Measurements from ENCODE around the gene ACTL7B. TPM values are rescaled to one million over a fixed set of nuclear protein-coding genes. Genes with fewer than 3 reads are reported as not detected.
"Not testable (repeated sequence)": the region's sequence is repeated elsewhere in the genome, so short reads cannot be mapped to it uniquely, and the experiment has no call there.

The ACTL7B gene
- total RNA-seq, 1 experiment from 2014 or later: not detected

GRCh38 chr9:108851138-108851537 lies 4.6 kb downstream of the ACTL7B start:
- DNase-seq (ENCODE audit: low spot score): no peak
- in situ Hi-C loops (cut with HindIII; ENCODE audit: low sequenced_read_pairs): no loop called here

GRCh38 chr9:108850293-108850897 lies 5.4 kb downstream of the ACTL7B start:
- DNase-seq (ENCODE audit: low spot score): peak; percentile 11
- in situ Hi-C loops (cut with HindIII; ENCODE audit: low sequenced_read_pairs): no loop called here

- in situ Hi-C loops (cut with HindIII; ENCODE audit: low sequenced_read_pairs); DNase-seq (ENCODE audit: low spot score): not testable (repeated sequence)
These were observed 7.5 kb downstream of the ACTL7B start for GRCh38 chr9:108848296-108848695.

GRCh38 chr9:108845947-108846346 lies 9.8 kb downstream of the ACTL7B start:
- DNase-seq (ENCODE audit: low spot score): no peak
- in situ Hi-C loops (cut with HindIII; ENCODE audit: low sequenced_read_pairs): no loop called here

- in situ Hi-C loops (cut with HindIII; ENCODE audit: low sequenced_read_pairs): no loop called here
- no peak for DNase-seq (ENCODE audit: low spot score)
These were observed 10.3 kb downstream of the ACTL7B start for GRCh38 chr9:108845507-108845906.

GRCh38 chr9:108844856-108845255 lies 10.9 kb downstream of the ACTL7B start:
- in situ Hi-C loops (cut with HindIII; ENCODE audit: low sequenced_read_pairs): no loop called here
- DNase-seq (ENCODE audit: low spot score): no peak

- in situ Hi-C loops (cut with HindIII; ENCODE audit: low sequenced_read_pairs): no loop called here
- DNase-seq (ENCODE audit: low spot score): no peak
These were observed 11.4 kb downstream of the ACTL7B start for GRCh38 chr9:108844391-108844790.

- no peak for DNase-seq (ENCODE audit: low spot score)
- in situ Hi-C loops (cut with HindIII; ENCODE audit: low sequenced_read_pairs): no loop called here
These were observed 13.0 kb downstream of the ACTL7B start for GRCh38 chr9:108842610-108843295.

GRCh38 chr9:108839561-108839960 lies 16.2 kb downstream of the ACTL7B start:
- in situ Hi-C loops (cut with HindIII; ENCODE audit: low sequenced_read_pairs); DNase-seq (ENCODE audit: low spot score): not testable (repeated sequence)

GRCh38 chr9:108838017-108838416 lies 17.8 kb downstream of the ACTL7B start:
- DNase-seq (ENCODE audit: low spot score): no peak
- in situ Hi-C loops (cut with HindIII; ENCODE audit: low sequenced_read_pairs): no loop called here

GRCh38 chr9:108837530-108837929 lies 18.3 kb downstream of the ACTL7B start:
- in situ Hi-C loops (cut with HindIII; ENCODE audit: low sequenced_read_pairs): no loop called here
- no peak for DNase-seq (ENCODE audit: low spot score)

- in situ Hi-C loops (cut with HindIII; ENCODE audit: low sequenced_read_pairs): no loop called here
These were observed 19.0 kb downstream of the ACTL7B start for GRCh38 chr9:108836781-108837180.

GRCh38 chr9:108836319-108836718 lies 19.5 kb downstream of the ACTL7B start:
- DNase-seq (ENCODE audit: low spot score): no peak
- in situ Hi-C loops (cut with HindIII; ENCODE audit: low sequenced_read_pairs): no loop called here

More at GRCh38 chr9:108836781-108837180, 19.0 kb downstream of the ACTL7B start:
- no peak for DNase-seq (ENCODE audit: low spot score)

- no peak for DNase-seq (ENCODE audit: low spot score)
These were observed 20.0 kb downstream of the ACTL7B start for GRCh38 chr9:108835831-108836230.

GRCh38 chr9:108834959-108835665 lies 20.7 kb downstream of the ACTL7B start:
- DNase-seq (ENCODE audit: low spot score): no peak
- in situ Hi-C loops (cut with HindIII; ENCODE audit: low sequenced_read_pairs): no loop called here

More at GRCh38 chr9:108835831-108836230, 20.0 kb downstream of the ACTL7B start:
- in situ Hi-C loops (cut with HindIII; ENCODE audit: low sequenced_read_pairs): no loop called here

GRCh38 chr9:108832179-108832500 lies 23.6 kb downstream of the ACTL7B start:
- in situ Hi-C loops (cut with HindIII; ENCODE audit: low sequenced_read_pairs): no loop called here
- no peak for DNase-seq (ENCODE audit: low spot score)

- in situ Hi-C loops (cut with HindIII; ENCODE audit: low sequenced_read_pairs): no loop called here
- DNase-seq (ENCODE audit: low spot score): no peak
These were observed 24.1 kb downstream of the ACTL7B start for GRCh38 chr9:108831496-108832178.

GRCh38 chr9:108830272-108830671 lies 25.5 kb downstream of the ACTL7B start:
- no peak for DNase-seq (ENCODE audit: low spot score)
- in situ Hi-C loops (cut with HindIII; ENCODE audit: low sequenced_read_pairs): no loop called here

- DNase-seq (ENCODE audit: low spot score): no peak
These were observed 32.0 kb downstream of the ACTL7B start for GRCh38 chr9:108823829-108824228.

GRCh38 chr9:108816037-108816436 lies 39.7 kb downstream of the ACTL7B start:
- in situ Hi-C loops (cut with HindIII; ENCODE audit: low sequenced_read_pairs): no loop called here
- no peak for DNase-seq (ENCODE audit: low spot score)

More at GRCh38 chr9:108823829-108824228, 32.0 kb downstream of the ACTL7B start:
- in situ Hi-C loops (cut with HindIII; ENCODE audit: low sequenced_read_pairs): no loop called here

Data from G401 (cell line).